ENCODE data around the gene ITIH6. TPM values are rescaled to one million over a fixed set of nuclear protein-coding genes. Genes with fewer than 3 reads are reported as not detected.
"Not testable (repeated sequence)": the region's sequence is repeated elsewhere in the genome, so short reads cannot be mapped to it uniquely, and the experiment has no call there.

The ITIH6 gene
- polyA plus RNA-seq, 1 donor = 0.18 TPM

- peak; percentile 49 for DNase-seq
These were observed 9.6 kb upstream of the ITIH6 start, which contains the start of gene MAGED2 for GRCh38 chrX:54807524-54808108. TSS of gene MAGED2 (plus strand) at chrX:54807745. CDS start at chrX:54809332, 1,587 bp downstream.

GRCh38 chrX:54799046-54799445 is 991 bp upstream of the ITIH6 start:
- DNase-seq = no peak

GRCh38 chrX:54794795-54795194 is 3.3 kb downstream of the ITIH6 start:
- DNase-seq = no peak

GRCh38 chrX:54794028-54794427 is 4.0 kb downstream of the ITIH6 start:
- DNase-seq = no peak

GRCh38 chrX:54789405-54789804 is 8.7 kb downstream of the ITIH6 start:
- not testable (repeated sequence) for DNase-seq

GRCh38 chrX:54788446-54788845 is 9.6 kb downstream of the ITIH6 start:
- no peak for DNase-seq

- DNase-seq = no peak
These were observed 11.1 kb downstream of the ITIH6 start for GRCh38 chrX:54786967-54787366.

- no peak for DNase-seq
These were observed 12.2 kb downstream of the ITIH6 start for GRCh38 chrX:54785901-54786300.

GRCh38 chrX:54776987-54777672 is 20.9 kb downstream of the ITIH6 start:
- no peak for DNase-seq

- no peak for DNase-seq
These were observed 22.0 kb downstream of the ITIH6 start for GRCh38 chrX:54776061-54776460.

GRCh38 chrX:54774391-54775094 is 23.5 kb downstream of the ITIH6 start:
- peak; percentile 70 for DNase-seq

GRCh38 chrX:54758114-54759055 is 39.7 kb downstream of the ITIH6 start:
- DNase-seq = no peak

- DNase-seq = no peak
These were observed 43.2 kb downstream of the ITIH6 start for GRCh38 chrX:54754854-54755253.

GRCh38 chrX:54748626-54749025 is 49.4 kb downstream of the ITIH6 start:
- no peak for DNase-seq

GRCh38 chrX:54747733-54748393 is 50.2 kb downstream of the ITIH6 start:
- no peak for DNase-seq

GRCh38 chrX:54746928-54747327 is 51.1 kb downstream of the ITIH6 start:
- no peak for DNase-seq

- DNase-seq = no peak
These were observed 52.4 kb downstream of the ITIH6 start for GRCh38 chrX:54745676-54746075.

GRCh38 chrX:54738567-54738966 is 59.5 kb downstream of the ITIH6 start:
- DNase-seq = not testable (repeated sequence)

GRCh38 chrX:54736298-54736942 is 61.6 kb downstream of the ITIH6 start:
- not testable (repeated sequence) for DNase-seq

- no peak for DNase-seq
These were observed 76.6 kb downstream of the ITIH6 start for GRCh38 chrX:54721424-54721823.

- DNase-seq = no peak
These were observed 82.4 kb downstream of the ITIH6 start for GRCh38 chrX:54715621-54716020.

Data from left kidney (tissue), 2 donors.